ENCODE results near the gene OLFML2A.

OLFML2A gene

DNA sequence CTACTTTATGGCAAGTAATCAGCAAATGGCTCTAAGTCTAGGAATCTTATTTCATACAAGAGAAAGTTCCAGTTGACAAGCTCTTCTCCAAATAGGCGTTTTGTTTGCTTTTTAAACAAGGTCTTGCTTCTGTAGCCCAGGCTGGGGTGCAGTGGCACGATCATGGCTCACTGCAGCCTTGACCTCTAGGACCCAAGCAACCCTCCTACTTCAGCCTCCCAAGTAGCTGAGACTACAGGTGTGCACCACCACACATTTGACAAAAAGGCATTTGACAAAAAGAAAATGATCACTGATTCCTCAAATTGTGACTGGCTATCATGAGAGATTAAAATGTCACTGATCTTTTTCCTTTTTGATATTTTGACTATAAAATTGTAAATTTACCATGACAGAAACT is 37.6 kb upstream of the OLFML2A start:
- no peak overlapping the region for H3K4me3 ChIP-seq (ENCODE audit: control insufficient read depth in 1 of 7, extremely low read depth in 1 of 7, insufficient read depth in 4 of 7, low read depth in 2 of 7, low read length in 6 of 7)
- H3K4me1 ChIP-seq (ENCODE audit: control extremely low read depth in 1 of 4, control insufficient read depth in 4 of 4, insufficient read depth in 4 of 4, low read length in 3 of 4): peaks cover 0 to 10% (median 6%) of the 10 kb centered on the region in 4 experiments
- no peak for DNase-seq
- no peaks in the 10 kb centered on the region for H3K9me3 ChIP-seq (ENCODE audit: control extremely low read depth in 1 of 5, control insufficient read depth in 4 of 5, insufficient read depth in 2 of 5, low read depth in 1 of 5, low read length in 4 of 5)
- H3K27ac ChIP-seq (ENCODE audit: insufficient read depth in 1 of 2, low read depth in 1 of 2, low read length in 2 of 2, poor library complexity in 1 of 2, severe bottlenecking in 2 of 2): no peak overlapping the region
- CTCF ChIA-PET: interaction anchor here (0.8 kb wide), 1 partner anchor 122 kb away, joined by 3 read pairs; no protein-coding TSS in a partner anchor
- POLR2A ChIA-PET: no interaction called here
- H3K27me3 ChIP-seq (replicated peaks in 2 of 5; ENCODE audit: control insufficient read depth in 4 of 5, insufficient read depth in 5 of 5, low read length in 4 of 5): no peaks in the 10 kb centered on the region
- peaks cover 0 to 4% (median 0%) of the 10 kb centered on the region in 4 experiments for H3K36me3 ChIP-seq (ENCODE audit: control insufficient read depth in 4 of 4, insufficient read depth in 4 of 4, low read length in 3 of 4)
- WGBS (ENCODE audit: insufficient coverage): 95% methylated on average over 2 of the region's 2 CpGs

GRCh38 chr9:124741149-124741548 is 35.8 kb upstream of the OLFML2A start:
- no peak overlapping the region for H3K27ac ChIP-seq (ENCODE audit: insufficient read depth in 1 of 2, low read depth in 1 of 2, low read length in 2 of 2, poor library complexity in 1 of 2, severe bottlenecking in 2 of 2)
- no peak overlapping the region for H3K4me3 ChIP-seq (ENCODE audit: control insufficient read depth in 1 of 7, extremely low read depth in 1 of 7, insufficient read depth in 4 of 7, low read depth in 2 of 7, low read length in 6 of 7)
- no peaks in the 10 kb centered on the region for H3K9me3 ChIP-seq (ENCODE audit: control extremely low read depth in 1 of 5, control insufficient read depth in 4 of 5, insufficient read depth in 2 of 5, low read depth in 1 of 5, low read length in 4 of 5)
- H3K36me3 ChIP-seq (ENCODE audit: control insufficient read depth in 4 of 4, insufficient read depth in 4 of 4, low read length in 3 of 4): peaks cover 0 to 4% (median 0%) of the 10 kb centered on the region in 4 experiments
- CTCF ChIA-PET: interaction anchor here (1.1 kb wide), 1 partner anchor 145 kb away, joined by 3 read pairs; no protein-coding TSS in a partner anchor
- 100% methylated on average over 1 of the region's 4 CpGs for WGBS (ENCODE audit: insufficient coverage)
- H3K27me3 ChIP-seq (replicated peaks in 2 of 5; ENCODE audit: control insufficient read depth in 4 of 5, insufficient read depth in 5 of 5, low read length in 4 of 5): no peaks in the 10 kb centered on the region
- DNase-seq: no peak
- H3K4me1 ChIP-seq (ENCODE audit: control extremely low read depth in 1 of 4, control insufficient read depth in 4 of 4, insufficient read depth in 4 of 4, low read length in 3 of 4): peaks cover 0 to 10% (median 4%) of the 10 kb centered on the region in 4 experiments
- POLR2A ChIA-PET: no interaction called here

- DNase-seq: no peak
- CTCF ChIA-PET: interaction anchor here (1.1 to 1.2 kb wide), 2 partner anchors 124 to 146 kb away, joined by 3 read pairs; no protein-coding TSS in a partner anchor
- peaks cover 0 to 10% (median 4%) of the 10 kb centered on the region in 4 experiments for H3K4me1 ChIP-seq (ENCODE audit: control extremely low read depth in 1 of 4, control insufficient read depth in 4 of 4, insufficient read depth in 4 of 4, low read length in 3 of 4)
- POLR2A ChIA-PET: no interaction called here
- no peak overlapping the region for H3K4me3 ChIP-seq (ENCODE audit: control insufficient read depth in 1 of 7, extremely low read depth in 1 of 7, insufficient read depth in 4 of 7, low read depth in 2 of 7, low read length in 6 of 7)
- no peaks in the 10 kb centered on the region for H3K9me3 ChIP-seq (ENCODE audit: control extremely low read depth in 1 of 5, control insufficient read depth in 4 of 5, insufficient read depth in 2 of 5, low read depth in 1 of 5, low read length in 4 of 5)
- peaks cover 0 to 4% (median 0%) of the 10 kb centered on the region in 4 experiments for H3K36me3 ChIP-seq (ENCODE audit: control insufficient read depth in 4 of 4, insufficient read depth in 4 of 4, low read length in 3 of 4)
- 83% methylated on average over 3 of the region's 4 CpGs for WGBS (ENCODE audit: insufficient coverage)
- H3K27me3 ChIP-seq (replicated peaks in 2 of 5; ENCODE audit: control insufficient read depth in 4 of 5, insufficient read depth in 5 of 5, low read length in 4 of 5): no peaks in the 10 kb centered on the region
- no peak overlapping the region for H3K27ac ChIP-seq (ENCODE audit: insufficient read depth in 1 of 2, low read depth in 1 of 2, low read length in 2 of 2, poor library complexity in 1 of 2, severe bottlenecking in 2 of 2)
These were observed 35.3 kb upstream of the OLFML2A start for GRCh38 chr9:124741662-124742061.

GRCh38 chr9:124742940-124743339 is 34.0 kb upstream of the OLFML2A start:
- Histone ChIP-seq H3K36me3 (ENCODE audit: control insufficient read depth in 4 of 4, insufficient read depth in 4 of 4, low read length in 3 of 4) (peaks cover 0 to 4% (median 0%) of the 10 kb centered on the region in 4 experiments), H3K27ac (ENCODE audit: insufficient read depth in 1 of 2, low read depth in 1 of 2, low read length in 2 of 2, poor library complexity in 1 of 2, severe bottlenecking in 2 of 2) (peak overlapping the region in 1 of 2 experiments; percentile 54), H3K27me3 (replicated peaks in 2 of 5; ENCODE audit: control insufficient read depth in 4 of 5, insufficient read depth in 5 of 5, low read length in 4 of 5) (no peaks in the 10 kb centered on the region), H3K4me3 (ENCODE audit: control insufficient read depth in 1 of 7, extremely low read depth in 1 of 7, insufficient read depth in 4 of 7, low read depth in 2 of 7, low read length in 6 of 7) (no peak overlapping the region), H3K9me3 (ENCODE audit: control extremely low read depth in 1 of 5, control insufficient read depth in 4 of 5, insufficient read depth in 2 of 5, low read depth in 1 of 5, low read length in 4 of 5) (no peaks in the 10 kb centered on the region), H3K4me1 (ENCODE audit: control extremely low read depth in 1 of 4, control insufficient read depth in 4 of 4, insufficient read depth in 4 of 4, low read length in 3 of 4) (peaks cover 0 to 10% (median 1%) of the 10 kb centered on the region in 4 experiments)
- CTCF ChIA-PET: interaction anchor here (0.9 to 1.6 kb wide), 11 partner anchors 9 to 204 kb away, joined by 3 to 6 read pairs (median 3); no protein-coding TSS in a partner anchor
- DNase-seq: no peak
- POLR2A ChIA-PET: no interaction called here

- DNase-seq: no peak
- no peaks in the 10 kb centered on the region for H3K9me3 ChIP-seq (ENCODE audit: control extremely low read depth in 1 of 5, control insufficient read depth in 4 of 5, insufficient read depth in 2 of 5, low read depth in 1 of 5, low read length in 4 of 5)
- ChIA-PET POLR2A (no interaction called here), CTCF (interaction anchor here (1.0 to 1.7 kb wide), 13 partner anchors 8 to 205 kb away, joined by 3 to 6 read pairs (median 3); no protein-coding TSS in a partner anchor)
- H3K4me3 ChIP-seq (ENCODE audit: control insufficient read depth in 1 of 7, extremely low read depth in 1 of 7, insufficient read depth in 4 of 7, low read depth in 2 of 7, low read length in 6 of 7): no peak overlapping the region
- peak overlapping the region in 1 of 2 experiments; percentile 54 for H3K27ac ChIP-seq (ENCODE audit: insufficient read depth in 1 of 2, low read depth in 1 of 2, low read length in 2 of 2, poor library complexity in 1 of 2, severe bottlenecking in 2 of 2)
- WGBS (ENCODE audit: insufficient coverage): 82% methylated on average over 3 of the region's 5 CpGs
- peaks cover 0 to 4% (median 0%) of the 10 kb centered on the region in 4 experiments for H3K36me3 ChIP-seq (ENCODE audit: control insufficient read depth in 4 of 4, insufficient read depth in 4 of 4, low read length in 3 of 4)
- H3K27me3 ChIP-seq (replicated peaks in 2 of 5; ENCODE audit: control insufficient read depth in 4 of 5, insufficient read depth in 5 of 5, low read length in 4 of 5): no peaks in the 10 kb centered on the region
- H3K4me1 ChIP-seq (ENCODE audit: control extremely low read depth in 1 of 4, control insufficient read depth in 4 of 4, insufficient read depth in 4 of 4, low read length in 3 of 4): peaks cover 0 to 10% (median 1%) of the 10 kb centered on the region in 4 experiments
These were observed 33.1 kb upstream of the OLFML2A start for GRCh38 chr9:124743686-124744348.

GRCh38 chr9:124747065-124747464 is 29.9 kb upstream of the OLFML2A start:
- peaks cover 0 to 6% (median 0%) of the 10 kb centered on the region in 4 experiments for H3K4me1 ChIP-seq (ENCODE audit: control extremely low read depth in 1 of 4, control insufficient read depth in 4 of 4, insufficient read depth in 4 of 4, low read length in 3 of 4)
- no peaks in the 10 kb centered on the region for H3K9me3 ChIP-seq (ENCODE audit: control extremely low read depth in 1 of 5, control insufficient read depth in 4 of 5, insufficient read depth in 2 of 5, low read depth in 1 of 5, low read length in 4 of 5)
- H3K36me3 ChIP-seq (ENCODE audit: control insufficient read depth in 4 of 4, insufficient read depth in 4 of 4, low read length in 3 of 4): no peaks in the 10 kb centered on the region
- ChIA-PET POLR2A (no interaction called here), CTCF (no interaction called here)
- 100% methylated on average over 1 of the region's 4 CpGs for WGBS (ENCODE audit: insufficient coverage)
- H3K27ac ChIP-seq (ENCODE audit: insufficient read depth in 1 of 2, low read depth in 1 of 2, low read length in 2 of 2, poor library complexity in 1 of 2, severe bottlenecking in 2 of 2): no peak overlapping the region
- DNase-seq: no peak
- H3K27me3 ChIP-seq (replicated peaks in 2 of 5; ENCODE audit: control insufficient read depth in 4 of 5, insufficient read depth in 5 of 5, low read length in 4 of 5): no peaks in the 10 kb centered on the region
- no peak overlapping the region for H3K4me3 ChIP-seq (ENCODE audit: control insufficient read depth in 1 of 7, extremely low read depth in 1 of 7, insufficient read depth in 4 of 7, low read depth in 2 of 7, low read length in 6 of 7)

DNA sequence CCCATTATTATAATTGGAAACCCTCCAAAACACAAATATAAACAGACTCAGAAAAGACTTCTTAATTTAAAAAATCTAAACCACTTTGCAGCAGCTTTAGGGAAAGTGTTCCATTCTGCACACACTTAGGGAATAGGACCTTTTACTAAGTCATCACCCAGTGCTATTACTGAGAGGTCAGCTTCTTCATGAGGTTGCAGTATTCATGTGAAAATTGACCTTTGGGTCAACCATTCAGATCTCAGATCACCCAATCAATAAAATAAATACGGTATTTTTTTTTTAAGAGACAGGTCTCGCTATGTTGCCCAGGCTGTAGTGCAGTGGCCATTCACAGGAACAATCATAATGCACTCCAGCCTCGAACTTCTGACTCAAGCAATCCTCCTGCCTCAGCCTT is 27.6 kb upstream of the OLFML2A start:
- Histone ChIP-seq H3K36me3 (ENCODE audit: control insufficient read depth in 4 of 4, insufficient read depth in 4 of 4, low read length in 3 of 4) (no peaks in the 10 kb centered on the region), H3K4me3 (ENCODE audit: control insufficient read depth in 1 of 7, extremely low read depth in 1 of 7, insufficient read depth in 4 of 7, low read depth in 2 of 7, low read length in 6 of 7) (no peak overlapping the region), H3K4me1 (ENCODE audit: control extremely low read depth in 1 of 4, control insufficient read depth in 4 of 4, insufficient read depth in 4 of 4, low read length in 3 of 4) (peaks cover 2 to 9% (median 6%) of the 10 kb centered on the region in 4 experiments), H3K27me3 (replicated peaks in 2 of 5; ENCODE audit: control insufficient read depth in 4 of 5, insufficient read depth in 5 of 5, low read length in 4 of 5) (no peaks in the 10 kb centered on the region), H3K27ac (ENCODE audit: insufficient read depth in 1 of 2, low read depth in 1 of 2, low read length in 2 of 2, poor library complexity in 1 of 2, severe bottlenecking in 2 of 2) (no peak overlapping the region), H3K9me3 (ENCODE audit: control extremely low read depth in 1 of 5, control insufficient read depth in 4 of 5, insufficient read depth in 2 of 5, low read depth in 1 of 5, low read length in 4 of 5) (no peaks in the 10 kb centered on the region)
- DNase-seq: no peak
- CTCF ChIA-PET: interaction anchor here (0.7 to 1.3 kb wide), 8 partner anchors 14 to 139 kb away, joined by 3 to 4 read pairs (median 4); no protein-coding TSS in a partner anchor
- 100% methylated on average over 3 of the region's 3 CpGs for WGBS (ENCODE audit: insufficient coverage)
- POLR2A ChIA-PET: no interaction called here
